Measurements from ENCODE around the gene MAD1L1.

Gene MAD1L1

DNA sequence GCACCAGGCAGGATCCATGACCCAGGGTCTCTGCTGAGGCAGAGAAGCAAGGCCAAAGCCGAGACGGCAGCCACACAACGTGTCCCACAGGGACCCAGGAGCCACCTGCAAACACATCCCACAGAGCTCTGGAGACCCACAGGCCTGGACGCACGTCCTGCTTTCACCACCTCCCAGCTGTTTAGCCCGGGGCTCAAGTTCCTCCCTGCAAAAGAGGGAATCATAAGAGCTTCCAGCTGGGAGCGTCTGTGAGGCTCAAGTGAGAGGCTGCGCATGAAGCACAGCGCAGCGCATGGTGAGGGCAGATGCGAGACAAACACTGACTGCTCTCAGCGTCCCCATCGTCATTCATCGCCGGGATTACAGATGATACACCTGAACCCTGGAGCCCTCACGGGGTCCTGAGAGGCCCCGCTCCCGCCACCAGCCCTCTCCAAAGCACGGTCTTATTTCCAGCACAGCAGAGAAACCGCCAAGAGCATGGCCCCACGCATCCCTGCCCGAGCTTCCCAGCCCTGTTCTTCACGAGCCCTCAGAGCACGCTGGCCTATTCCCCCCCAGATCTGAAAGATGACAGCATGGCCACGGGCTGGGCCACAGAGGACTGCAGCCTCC lies 88.7 kb downstream of the MAD1L1 start:
- no peak overlapping the region for H3K4me3 ChIP-seq (ENCODE audit: low read depth, low read length)
- H3K4me1 ChIP-seq (ENCODE audit: control insufficient read depth, insufficient read depth, low read length) = no peaks in the 10 kb centered on the region
- TF ChIP-seq SALL2 (tag by site-specific recombination; IDR thresholded peaks at IDR 0.05; ENCODE audit: borderline replicate concordance) (no peak), ZNF274 (IDR thresholded peaks at IDR 0.05; ENCODE audit: low read length) (no peak), ZNF274 (tag by site-specific recombination; IDR thresholded peaks at IDR 0.05; ENCODE audit: borderline replicate concordance) (no peak), KLF9 (tag by site-specific recombination; IDR thresholded peaks at IDR 0.05; ENCODE audit: low read depth) (no peak), ZNF335 (tag by site-specific recombination; conservative IDR thresholded peaks at IDR 0.05) (no peak), ZNF707 (tag by site-specific recombination; IDR thresholded peaks at IDR 0.05) (no peak), ZNF292 (tag by site-specific recombination; IDR thresholded peaks at IDR 0.05; ENCODE audit: borderline replicate concordance, low read depth) (no peak), ZNF423 (tag by site-specific recombination; IDR thresholded peaks at IDR 0.05) (no peak), MYNN (tag by site-specific recombination; IDR thresholded peaks at IDR 0.05; ENCODE audit: borderline replicate concordance) (no peak), ZNF311 (tag by site-specific recombination; IDR thresholded peaks at IDR 0.05; ENCODE audit: borderline replicate concordance) (no peak), ZNF701 (tag by site-specific recombination; IDR thresholded peaks at IDR 0.05) (no peak), ZNF560 (tag by site-specific recombination; IDR thresholded peaks at IDR 0.05; ENCODE audit: borderline replicate concordance) (no peak)
- TF ChIP-seq, protein P1, sequence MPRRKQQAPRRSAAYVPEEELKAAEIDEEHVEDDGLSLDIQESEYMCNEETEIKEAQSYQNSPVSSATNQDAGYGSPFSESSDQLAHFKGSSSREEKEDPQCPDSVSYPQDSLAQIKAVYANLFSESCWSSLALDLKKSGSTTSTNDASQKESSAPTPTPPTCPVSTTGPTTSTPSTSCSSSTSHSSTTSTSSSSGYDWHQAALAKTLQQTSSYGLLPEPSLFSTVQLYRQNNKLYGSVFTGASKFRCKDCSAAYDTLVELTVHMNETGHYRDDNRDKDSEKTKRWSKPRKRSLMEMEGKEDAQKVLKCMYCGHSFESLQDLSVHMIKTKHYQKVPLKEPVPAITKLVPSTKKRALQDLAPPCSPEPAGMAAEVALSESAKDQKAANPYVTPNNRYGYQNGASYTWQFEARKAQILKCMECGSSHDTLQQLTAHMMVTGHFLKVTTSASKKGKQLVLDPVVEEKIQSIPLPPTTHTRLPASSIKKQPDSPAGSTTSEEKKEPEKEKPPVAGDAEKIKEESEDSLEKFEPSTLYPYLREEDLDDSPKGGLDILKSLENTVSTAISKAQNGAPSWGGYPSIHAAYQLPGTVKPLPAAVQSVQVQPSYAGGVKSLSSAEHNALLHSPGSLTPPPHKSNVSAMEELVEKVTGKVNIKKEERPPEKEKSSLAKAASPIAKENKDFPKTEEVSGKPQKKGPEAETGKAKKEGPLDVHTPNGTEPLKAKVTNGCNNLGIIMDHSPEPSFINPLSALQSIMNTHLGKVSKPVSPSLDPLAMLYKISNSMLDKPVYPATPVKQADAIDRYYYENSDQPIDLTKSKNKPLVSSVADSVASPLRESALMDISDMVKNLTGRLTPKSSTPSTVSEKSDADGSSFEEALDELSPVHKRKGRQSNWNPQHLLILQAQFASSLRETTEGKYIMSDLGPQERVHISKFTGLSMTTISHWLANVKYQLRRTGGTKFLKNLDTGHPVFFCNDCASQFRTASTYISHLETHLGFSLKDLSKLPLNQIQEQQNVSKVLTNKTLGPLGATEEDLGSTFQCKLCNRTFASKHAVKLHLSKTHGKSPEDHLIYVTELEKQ (tag by site-specific recombination; IDR thresholded peaks at IDR 0.05; ENCODE audit: borderline replicate concordance) = no peak
- TF ChIP-seq, protein P2, sequence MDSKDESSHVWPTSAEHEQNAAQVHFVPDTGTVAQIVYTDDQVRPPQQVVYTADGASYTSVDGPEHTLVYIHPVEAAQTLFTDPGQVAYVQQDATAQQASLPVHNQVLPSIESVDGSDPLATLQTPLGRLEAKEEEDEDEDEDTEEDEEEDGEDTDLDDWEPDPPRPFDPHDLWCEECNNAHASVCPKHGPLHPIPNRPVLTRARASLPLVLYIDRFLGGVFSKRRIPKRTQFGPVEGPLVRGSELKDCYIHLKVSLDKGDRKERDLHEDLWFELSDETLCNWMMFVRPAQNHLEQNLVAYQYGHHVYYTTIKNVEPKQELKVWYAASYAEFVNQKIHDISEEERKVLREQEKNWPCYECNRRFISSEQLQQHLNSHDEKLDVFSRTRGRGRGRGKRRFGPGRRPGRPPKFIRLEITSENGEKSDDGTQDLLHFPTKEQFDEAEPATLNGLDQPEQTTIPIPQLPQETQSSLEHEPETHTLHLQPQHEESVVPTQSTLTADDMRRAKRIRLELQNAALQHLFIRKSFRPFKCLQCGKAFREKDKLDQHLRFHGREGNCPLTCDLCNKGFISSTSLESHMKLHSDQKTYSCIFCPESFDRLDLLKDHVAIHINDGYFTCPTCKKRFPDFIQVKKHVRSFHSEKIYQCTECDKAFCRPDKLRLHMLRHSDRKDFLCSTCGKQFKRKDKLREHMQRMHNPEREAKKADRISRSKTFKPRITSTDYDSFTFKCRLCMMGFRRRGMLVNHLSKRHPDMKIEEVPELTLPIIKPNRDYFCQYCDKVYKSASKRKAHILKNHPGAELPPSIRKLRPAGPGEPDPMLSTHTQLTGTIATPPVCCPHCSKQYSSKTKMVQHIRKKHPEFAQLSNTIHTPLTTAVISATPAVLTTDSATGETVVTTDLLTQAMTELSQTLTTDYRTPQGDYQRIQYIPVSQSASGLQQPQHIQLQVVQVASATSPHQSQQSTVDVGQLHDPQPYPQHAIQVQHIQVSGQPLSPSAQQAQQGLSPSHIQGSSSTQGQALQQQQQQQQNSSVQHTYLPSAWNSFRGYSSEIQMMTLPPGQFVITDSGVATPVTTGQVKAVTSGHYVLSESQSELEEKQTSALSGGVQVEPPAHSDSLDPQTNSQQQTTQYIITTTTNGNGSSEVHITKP (tag by site-specific recombination; IDR thresholded peaks at IDR 0.05) = no peak
- TF ChIP-seq, protein P3, sequence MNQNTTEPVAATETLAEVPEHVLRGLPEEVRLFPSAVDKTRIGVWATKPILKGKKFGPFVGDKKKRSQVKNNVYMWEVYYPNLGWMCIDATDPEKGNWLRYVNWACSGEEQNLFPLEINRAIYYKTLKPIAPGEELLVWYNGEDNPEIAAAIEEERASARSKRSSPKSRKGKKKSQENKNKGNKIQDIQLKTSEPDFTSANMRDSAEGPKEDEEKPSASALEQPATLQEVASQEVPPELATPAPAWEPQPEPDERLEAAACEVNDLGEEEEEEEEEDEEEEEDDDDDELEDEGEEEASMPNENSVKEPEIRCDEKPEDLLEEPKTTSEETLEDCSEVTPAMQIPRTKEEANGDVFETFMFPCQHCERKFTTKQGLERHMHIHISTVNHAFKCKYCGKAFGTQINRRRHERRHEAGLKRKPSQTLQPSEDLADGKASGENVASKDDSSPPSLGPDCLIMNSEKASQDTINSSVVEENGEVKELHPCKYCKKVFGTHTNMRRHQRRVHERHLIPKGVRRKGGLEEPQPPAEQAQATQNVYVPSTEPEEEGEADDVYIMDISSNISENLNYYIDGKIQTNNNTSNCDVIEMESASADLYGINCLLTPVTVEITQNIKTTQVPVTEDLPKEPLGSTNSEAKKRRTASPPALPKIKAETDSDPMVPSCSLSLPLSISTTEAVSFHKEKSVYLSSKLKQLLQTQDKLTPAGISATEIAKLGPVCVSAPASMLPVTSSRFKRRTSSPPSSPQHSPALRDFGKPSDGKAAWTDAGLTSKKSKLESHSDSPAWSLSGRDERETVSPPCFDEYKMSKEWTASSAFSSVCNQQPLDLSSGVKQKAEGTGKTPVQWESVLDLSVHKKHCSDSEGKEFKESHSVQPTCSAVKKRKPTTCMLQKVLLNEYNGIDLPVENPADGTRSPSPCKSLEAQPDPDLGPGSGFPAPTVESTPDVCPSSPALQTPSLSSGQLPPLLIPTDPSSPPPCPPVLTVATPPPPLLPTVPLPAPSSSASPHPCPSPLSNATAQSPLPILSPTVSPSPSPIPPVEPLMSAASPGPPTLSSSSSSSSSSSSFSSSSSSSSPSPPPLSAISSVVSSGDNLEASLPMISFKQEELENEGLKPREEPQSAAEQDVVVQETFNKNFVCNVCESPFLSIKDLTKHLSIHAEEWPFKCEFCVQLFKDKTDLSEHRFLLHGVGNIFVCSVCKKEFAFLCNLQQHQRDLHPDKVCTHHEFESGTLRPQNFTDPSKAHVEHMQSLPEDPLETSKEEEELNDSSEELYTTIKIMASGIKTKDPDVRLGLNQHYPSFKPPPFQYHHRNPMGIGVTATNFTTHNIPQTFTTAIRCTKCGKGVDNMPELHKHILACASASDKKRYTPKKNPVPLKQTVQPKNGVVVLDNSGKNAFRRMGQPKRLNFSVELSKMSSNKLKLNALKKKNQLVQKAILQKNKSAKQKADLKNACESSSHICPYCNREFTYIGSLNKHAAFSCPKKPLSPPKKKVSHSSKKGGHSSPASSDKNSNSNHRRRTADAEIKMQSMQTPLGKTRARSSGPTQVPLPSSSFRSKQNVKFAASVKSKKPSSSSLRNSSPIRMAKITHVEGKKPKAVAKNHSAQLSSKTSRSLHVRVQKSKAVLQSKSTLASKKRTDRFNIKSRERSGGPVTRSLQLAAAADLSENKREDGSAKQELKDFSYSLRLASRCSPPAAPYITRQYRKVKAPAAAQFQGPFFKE (tag by site-specific recombination; IDR thresholded peaks at IDR 0.05; ENCODE audit: borderline replicate concordance) = no peak
- ChIA-PET POLR2A (no interaction called here), CTCF (no interaction called here)
- peaks cover 0 to 55% of the 10 kb centered on the region in 2 experiments; a peak in 1 of 3 replicates for H3K36me3 ChIP-seq (ENCODE audit: control insufficient read depth in 2 of 2, insufficient read depth in 1 of 2, low read length in 2 of 2)
- no peaks in the 10 kb centered on the region for H3K9me3 ChIP-seq (ENCODE audit: control insufficient read depth, insufficient read depth, low read depth, low read length)
- H3K27ac ChIP-seq (ENCODE audit: extremely low read depth, low read depth, low read length) = no peak overlapping the region

All from HEK293 (cell line).